H1 (cell line): Measurements from ENCODE around the gene SRPK3. TPM values are rescaled to one million over a fixed set of nuclear protein-coding genes. Genes with fewer than 3 reads are reported as not detected.

Experiments used
- KDM5A ChIP-seq: fragments of 200-600 bp; IDR thresholded peaks from 2 replicates; pipeline ENCODE4 v1.7.1; 2012; ENCODE audit warnings: mild to moderate bottlenecking, low read length, inconsistent platforms, mixed read lengths
- polyA plus RNA-seq, 7 experiments: library from polyadenylated mRNA; depleted of rRNA in 3 of 7; stranded (reverse) in 5 of 7; unstranded in 2 of 7; fragments of >200 nt in 5 of 7; fragments of 200-250 nt in 2 of 7; gene quantifications; 1 replicate in 5 of 7; 2 replicates in 1 of 7; 4 replicates in 1 of 7; pipeline versions ENCODE4 v1.2.1 to v1.2.3, GENCODE V29; 2011 to 2013; ENCODE audit warnings: missing spikeins in 2 of 7, mixed read lengths in 2 of 7
- total RNA-seq: library from RNA; stranded (reverse); fragmentation: NEBNext Ultra II Directional; extraction: Animal tissue kit (Norgen Biotek cat#: 25700); gene quantifications from 2 replicates; pipeline ENCODE4 v1.2.1, GENCODE V29; 2021
- TF ChIP-seq, protein P1 (sequence below), 3 experiments: IDR thresholded peaks; 1 replicate in 2 of 3; 2 replicates in 1 of 3; pipeline versions ENCODE4 v1.5.1 to v1.6.1; 2011; ENCODE audit warnings: low read length in 3 of 3, mild to moderate bottlenecking in 3 of 3, inconsistent platforms in 2 of 3, low read depth in 1 of 3, moderate library complexity in 1 of 3; ENCODE audit not compliant: insufficient read depth in 1 of 3; ENCODE audit errors: control extremely low read depth in 1 of 3

The SRPK3 gene
- total and polyA plus RNA-seq, 2 of the 8 experiments (the other 6 are each of a cell fraction or from before 2014, with no cell fraction given) = not detected

- TF ChIP-seq, protein P1, sequence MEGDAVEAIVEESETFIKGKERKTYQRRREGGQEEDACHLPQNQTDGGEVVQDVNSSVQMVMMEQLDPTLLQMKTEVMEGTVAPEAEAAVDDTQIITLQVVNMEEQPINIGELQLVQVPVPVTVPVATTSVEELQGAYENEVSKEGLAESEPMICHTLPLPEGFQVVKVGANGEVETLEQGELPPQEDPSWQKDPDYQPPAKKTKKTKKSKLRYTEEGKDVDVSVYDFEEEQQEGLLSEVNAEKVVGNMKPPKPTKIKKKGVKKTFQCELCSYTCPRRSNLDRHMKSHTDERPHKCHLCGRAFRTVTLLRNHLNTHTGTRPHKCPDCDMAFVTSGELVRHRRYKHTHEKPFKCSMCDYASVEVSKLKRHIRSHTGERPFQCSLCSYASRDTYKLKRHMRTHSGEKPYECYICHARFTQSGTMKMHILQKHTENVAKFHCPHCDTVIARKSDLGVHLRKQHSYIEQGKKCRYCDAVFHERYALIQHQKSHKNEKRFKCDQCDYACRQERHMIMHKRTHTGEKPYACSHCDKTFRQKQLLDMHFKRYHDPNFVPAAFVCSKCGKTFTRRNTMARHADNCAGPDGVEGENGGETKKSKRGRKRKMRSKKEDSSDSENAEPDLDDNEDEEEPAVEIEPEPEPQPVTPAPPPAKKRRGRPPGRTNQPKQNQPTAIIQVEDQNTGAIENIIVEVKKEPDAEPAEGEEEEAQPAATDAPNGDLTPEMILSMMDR (IDR thresholded peaks at IDR 0.05; ENCODE audit: control extremely low read depth in 1 of 3, insufficient read depth in 1 of 3, low read depth in 1 of 3, low read length in 3 of 3) = no peak
- no peak for TF ChIP-seq KDM5A
Measured at GRCh38 chrX:153801669-153802068, 20.8 kb downstream of the SRPK3 start (continued).
